GM19193 (cell line): ENCODE data around the gene HEATR5B.

Experiments
- POLR2A ChIP-seq: IDR thresholded peaks from 4 replicates; pipeline ENCODE4 v1.6.1; 2011; ENCODE audit not compliant: insufficient read depth, insufficient read length; ENCODE audit errors: extremely low read depth

The HEATR5B gene

GRCh38 chr2:37084797-37085196 lies 625 bp upstream of the HEATR5B start:
- no peak for TF ChIP-seq POLR2A

- TF ChIP-seq POLR2A: no peak
Observed at GRCh38 chr2:37080689-37081088, 3.5 kb downstream of the HEATR5B start.

GRCh38 chr2:37080266-37080665 lies 3.9 kb downstream of the HEATR5B start:
- no peak for TF ChIP-seq POLR2A

GRCh38 chr2:37070931-37071330 lies 13.2 kb downstream of the HEATR5B start:
- no peak for TF ChIP-seq POLR2A

- no peak for TF ChIP-seq POLR2A
Observed at GRCh38 chr2:37068686-37069085, 15.5 kb downstream of the HEATR5B start.

GRCh38 chr2:37061776-37062175 lies 22.4 kb downstream of the HEATR5B start:
- TF ChIP-seq POLR2A: no peak

- no peak for TF ChIP-seq POLR2A
Observed at GRCh38 chr2:37061013-37061711, 23.0 kb downstream of the HEATR5B start.

- no peak for TF ChIP-seq POLR2A
Observed at GRCh38 chr2:37060446-37060845, 23.7 kb downstream of the HEATR5B start.

GRCh38 chr2:37059841-37060240 lies 24.3 kb downstream of the HEATR5B start:
- no peak for TF ChIP-seq POLR2A

GRCh38 chr2:37052600-37053332 lies 31.4 kb downstream of the HEATR5B start:
- TF ChIP-seq POLR2A: no peak

- TF ChIP-seq POLR2A: no peak
Observed at GRCh38 chr2:37039580-37039979, 44.6 kb downstream of the HEATR5B start.

- TF ChIP-seq POLR2A: no peak
Observed at GRCh38 chr2:37037771-37038170, 46.4 kb downstream of the HEATR5B start.

- TF ChIP-seq POLR2A: no peak
Observed at GRCh38 chr2:37029758-37030157, 54.4 kb downstream of the HEATR5B start.

GRCh38 chr2:37026050-37026449 lies 58.1 kb downstream of the HEATR5B start:
- no peak for TF ChIP-seq POLR2A

GRCh38 chr2:37020887-37021796 lies 63.0 kb downstream of the HEATR5B start:
- TF ChIP-seq POLR2A: no peak
